H1 (cell line): ENCODE measurements around the gene OXNAD1.

Experiments used
- POLR2A ChIP-seq, 2 experiments: IDR thresholded peaks; 1 replicate in 1 of 2; 2 replicates in 1 of 2; pipeline ENCODE4 v1.6.1; 2011; ENCODE audit warnings: low read depth in 2 of 2, low read length in 2 of 2, mild to moderate bottlenecking in 2 of 2; ENCODE audit errors: control extremely low read depth in 1 of 2
- TAF1 ChIP-seq: IDR thresholded peaks from 2 replicates; pipeline ENCODE4 v1.6.1; 2011; ENCODE audit warnings: mild to moderate bottlenecking, low read depth, low read length
- TF ChIP-seq, protein P1 (sequence below), 3 experiments: IDR thresholded peaks; 1 replicate in 2 of 3; 2 replicates in 1 of 3; pipeline versions ENCODE4 v1.5.1 to v1.6.1; 2011; ENCODE audit warnings: low read length in 3 of 3, mild to moderate bottlenecking in 3 of 3, inconsistent platforms in 2 of 3, low read depth in 1 of 3, moderate library complexity in 1 of 3; ENCODE audit not compliant: insufficient read depth in 1 of 3; ENCODE audit errors: control extremely low read depth in 1 of 3

GRCh38 chr3:16236030-16236639 is 28.9 kb upstream of the OXNAD1 start:
- TF ChIP-seq TAF1: no peak
- TF ChIP-seq, protein P1, sequence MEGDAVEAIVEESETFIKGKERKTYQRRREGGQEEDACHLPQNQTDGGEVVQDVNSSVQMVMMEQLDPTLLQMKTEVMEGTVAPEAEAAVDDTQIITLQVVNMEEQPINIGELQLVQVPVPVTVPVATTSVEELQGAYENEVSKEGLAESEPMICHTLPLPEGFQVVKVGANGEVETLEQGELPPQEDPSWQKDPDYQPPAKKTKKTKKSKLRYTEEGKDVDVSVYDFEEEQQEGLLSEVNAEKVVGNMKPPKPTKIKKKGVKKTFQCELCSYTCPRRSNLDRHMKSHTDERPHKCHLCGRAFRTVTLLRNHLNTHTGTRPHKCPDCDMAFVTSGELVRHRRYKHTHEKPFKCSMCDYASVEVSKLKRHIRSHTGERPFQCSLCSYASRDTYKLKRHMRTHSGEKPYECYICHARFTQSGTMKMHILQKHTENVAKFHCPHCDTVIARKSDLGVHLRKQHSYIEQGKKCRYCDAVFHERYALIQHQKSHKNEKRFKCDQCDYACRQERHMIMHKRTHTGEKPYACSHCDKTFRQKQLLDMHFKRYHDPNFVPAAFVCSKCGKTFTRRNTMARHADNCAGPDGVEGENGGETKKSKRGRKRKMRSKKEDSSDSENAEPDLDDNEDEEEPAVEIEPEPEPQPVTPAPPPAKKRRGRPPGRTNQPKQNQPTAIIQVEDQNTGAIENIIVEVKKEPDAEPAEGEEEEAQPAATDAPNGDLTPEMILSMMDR (IDR thresholded peaks at IDR 0.05; ENCODE audit: control extremely low read depth in 1 of 3, insufficient read depth in 1 of 3, low read depth in 1 of 3, low read length in 3 of 3): no peak
- no peak for TF ChIP-seq POLR2A (IDR thresholded peaks at IDR 0.05; ENCODE audit: control extremely low read depth in 1 of 2, low read depth in 2 of 2, low read length in 2 of 2)
